NB4 (cell line): Measurements from ENCODE around the gene SGCE.

Source experiments
- MAX ChIP-seq: IDR thresholded peaks from 2 replicates; pipeline ENCODE4 v1.6.1; 2011; ENCODE audit warnings: low read depth, low read length
- POLR2A ChIP-seq: IDR thresholded peaks from 2 replicates; pipeline ENCODE4 v1.6.1; 2011; ENCODE audit warnings: mild to moderate bottlenecking; ENCODE audit not compliant: insufficient read length; ENCODE audit errors: extremely low read depth
- TF ChIP-seq, protein P1 (sequence below): IDR thresholded peaks from one replicate; pipeline ENCODE4 v1.5.1; 2012; ENCODE audit warnings: low read depth, low read length

- TF ChIP-seq, protein P1, sequence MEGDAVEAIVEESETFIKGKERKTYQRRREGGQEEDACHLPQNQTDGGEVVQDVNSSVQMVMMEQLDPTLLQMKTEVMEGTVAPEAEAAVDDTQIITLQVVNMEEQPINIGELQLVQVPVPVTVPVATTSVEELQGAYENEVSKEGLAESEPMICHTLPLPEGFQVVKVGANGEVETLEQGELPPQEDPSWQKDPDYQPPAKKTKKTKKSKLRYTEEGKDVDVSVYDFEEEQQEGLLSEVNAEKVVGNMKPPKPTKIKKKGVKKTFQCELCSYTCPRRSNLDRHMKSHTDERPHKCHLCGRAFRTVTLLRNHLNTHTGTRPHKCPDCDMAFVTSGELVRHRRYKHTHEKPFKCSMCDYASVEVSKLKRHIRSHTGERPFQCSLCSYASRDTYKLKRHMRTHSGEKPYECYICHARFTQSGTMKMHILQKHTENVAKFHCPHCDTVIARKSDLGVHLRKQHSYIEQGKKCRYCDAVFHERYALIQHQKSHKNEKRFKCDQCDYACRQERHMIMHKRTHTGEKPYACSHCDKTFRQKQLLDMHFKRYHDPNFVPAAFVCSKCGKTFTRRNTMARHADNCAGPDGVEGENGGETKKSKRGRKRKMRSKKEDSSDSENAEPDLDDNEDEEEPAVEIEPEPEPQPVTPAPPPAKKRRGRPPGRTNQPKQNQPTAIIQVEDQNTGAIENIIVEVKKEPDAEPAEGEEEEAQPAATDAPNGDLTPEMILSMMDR, result no peak
- TF ChIP-seq POLR2A (no peak), MAX (no peak)
These were observed 60.2 kb downstream of the SGCE start for GRCh38 chr7:94595717-94596116.
